Esophagus mucosa (tissue), 1 donor: ENCODE results near the gene CTNND2. TPM values are rescaled to one million over a fixed set of nuclear protein-coding genes. Genes with fewer than 3 reads are reported as not detected.
"Not testable (repeated sequence)": the region's sequence is repeated elsewhere in the genome, so short reads cannot be mapped to it uniquely, and the experiment has no call there.

ENCODE experiments used
- ATAC-seq: fragments of 200-7000 bp; cut with Tn5 transposase; one replicate; pipeline ENCODE4 v1.9.1; 2020
- total RNA-seq: library from RNA; stranded (reverse); gene quantifications from one replicate; pipeline ENCODE4 v1.2.4, GENCODE V29; 2023
- donor health status: DM: yes; HTN: yes; CAD: no.

CTNND2 gene
- total RNA-seq, 1 donor from 2014 or later = not detected

- no peak for ATAC-seq
These were observed 751.9 kb downstream of the CTNND2 start for GRCh38 chr5:11152368-11152767.

- ATAC-seq = no peak
These were observed 753.3 kb downstream of the CTNND2 start for GRCh38 chr5:11150976-11151375.

GRCh38 chr5:11148810-11149539 is 755.3 kb downstream of the CTNND2 start:
- ATAC-seq = no peak

GRCh38 chr5:11146171-11146570 is 758.1 kb downstream of the CTNND2 start:
- no peak for ATAC-seq

- no peak for ATAC-seq
These were observed 760.6 kb downstream of the CTNND2 start for GRCh38 chr5:11143456-11144267.

GRCh38 chr5:11139217-11139865 is 764.9 kb downstream of the CTNND2 start:
- no peak for ATAC-seq

- no peak for ATAC-seq
These were observed 774.1 kb downstream of the CTNND2 start for GRCh38 chr5:11130131-11130530.

GRCh38 chr5:11128021-11128420 is 776.2 kb downstream of the CTNND2 start:
- no peak for ATAC-seq

- ATAC-seq = no peak
These were observed 777.4 kb downstream of the CTNND2 start for GRCh38 chr5:11126844-11127243.

- no peak for ATAC-seq
These were observed 782.4 kb downstream of the CTNND2 start for GRCh38 chr5:11121885-11122284.

GRCh38 chr5:11110128-11110527 is 794.1 kb downstream of the CTNND2 start:
- ATAC-seq = no peak

- no peak for ATAC-seq
These were observed 798.5 kb downstream of the CTNND2 start for GRCh38 chr5:11105696-11106095.

GRCh38 chr5:11104651-11105112 is 799.6 kb downstream of the CTNND2 start:
- ATAC-seq = no peak

- ATAC-seq = no peak
These were observed 800.0 kb downstream of the CTNND2 start for GRCh38 chr5:11104210-11104609.

- no peak for ATAC-seq
These were observed 820.1 kb downstream of the CTNND2 start for GRCh38 chr5:11084111-11084510.

- ATAC-seq = no peak
These were observed 821.8 kb downstream of the CTNND2 start for GRCh38 chr5:11082404-11082945.

- no peak for ATAC-seq
These were observed 827.2 kb downstream of the CTNND2 start for GRCh38 chr5:11076945-11077613.

GRCh38 chr5:11075035-11075805 is 829.0 kb downstream of the CTNND2 start:
- no peak for ATAC-seq

GRCh38 chr5:11072568-11072967 is 831.7 kb downstream of the CTNND2 start:
- ATAC-seq = no peak

- ATAC-seq = no peak
These were observed 832.2 kb downstream of the CTNND2 start for GRCh38 chr5:11072076-11072475.

GRCh38 chr5:11069041-11069440 is 835.2 kb downstream of the CTNND2 start:
- ATAC-seq = no peak

GRCh38 chr5:11065723-11066122 is 838.5 kb downstream of the CTNND2 start:
- not testable (repeated sequence) for ATAC-seq
